Heart right ventricle (tissue), 16 donors: Measurements from ENCODE around the gene TSC1. TPM values are rescaled to one million over a fixed set of nuclear protein-coding genes. Genes with fewer than 3 reads are reported as not detected.

Source experiments
- ATAC-seq, 8 donors: fragments of 200-7000 bp; cut with Tn5 transposase; one replicate each; pipeline ENCODE4 v1.9.1; 2020; ENCODE audit warnings: mild to moderate bottlenecking in 8 of 8, moderate library complexity in 8 of 8, moderate number of reproducible peaks in 1 of 8
- DNase-seq, 2 donors: peaks; one replicate each; pipeline ENCODE4 v3.0.0-alpha.2; 2020
- H3K27ac ChIP-seq, 10 donors: fragments of 200-600 bp; sonication (generic) in 2 of 10; one replicate each; pipeline versions ENCODE4 v1.5.0 to v1.8.0; 2020 to 2022; ENCODE audit warnings: mild to moderate bottlenecking in 3 of 10
- H3K27me3 ChIP-seq, 7 donors: fragments of 200-600 bp; one replicate each; pipeline ENCODE4 v1.8.0; 2021 to 2022; ENCODE audit warnings: mild to moderate bottlenecking in 2 of 7
- H3K36me3 ChIP-seq, 9 donors: fragments of 200-600 bp; sonication (generic) in 1 of 9; one replicate each; pipeline versions ENCODE4 v1.5.0 to v1.8.0; 2020 to 2022; ENCODE audit warnings: mild to moderate bottlenecking in 2 of 9
- H3K4me1 ChIP-seq, 9 donors: fragments of 200-600 bp; sonication (generic) in 1 of 9; one replicate each; pipeline versions ENCODE4 v1.5.0 to v1.8.0; 2020 to 2022; ENCODE audit warnings: mild to moderate bottlenecking in 4 of 9
- H3K4me3 ChIP-seq, 10 donors: fragments of 200-600 bp; sonication (generic) in 2 of 10; one replicate each; pipeline versions ENCODE4 v1.5.0 to v1.8.0; 2020 to 2022; ENCODE audit warnings: mild to moderate bottlenecking in 7 of 10, moderate library complexity in 2 of 10
- H3K9me3 ChIP-seq, 11 donors: fragments of 200-600 bp in 10 of 11; sonication (generic) in 2 of 11; one replicate each; pipeline versions ENCODE4 v1.5.0 to v1.8.0; 2013 to 2022; ENCODE audit warnings: mild to moderate bottlenecking in 2 of 11, control low read depth in 1 of 11, moderate library complexity in 1 of 11
- CTCF ChIP-seq, 9 donors: fragments of 200-600 bp; sonication (generic) in 2 of 9; IDR thresholded peaks; one replicate each; pipeline versions ENCODE4 v1.5.0 to v1.8.0; 2021 to 2022; ENCODE audit warnings: antibody characterized with exemption in 9 of 9, mild to moderate bottlenecking in 5 of 9, moderate library complexity in 1 of 9
- WGBS, 2 donors: extraction: QIAGEN DNeasy Blood & Tissue Kit; methylation state at CpG; one replicate each; pipeline ENCODE4 v1.1.7; 2013; ENCODE audit warnings: inconsistent platforms in 1 of 2; 5-methylcytosine and 5-hydroxymethylcytosine counted together
- intact Hi-C, 10 donors: fragments of 100-400 bp; cut with DNase I; formaldehyde crosslinking; loops; one replicate each; pipeline versions ENCODE4 v1.11.1 to v1.14.2; 2022
- polyA plus RNA-seq, 2 donors: library from polyadenylated mRNA; stranded (reverse); fragments of 200-250 nt; gene quantifications; one replicate each; pipeline ENCODE4 v1.2.3, GENCODE V29; 2013
- total RNA-seq, 10 donors: library from RNA; stranded (reverse); fragmentation: NEBNext Ultra II Directional in 3 of 10; extraction: Animal tissue kit (Norgen Biotek cat#: 25700) in 3 of 10; gene quantifications; one replicate each; pipeline versions ENCODE4 v1.2.1 to v1.2.4, GENCODE V29; 2021 to 2023
- donor health status: Arrhythmogenic right ventricular cardiomyopathy.
- donor health status: ischemic (EF 13 %, LVEDD 7.1; RV severe dilation, severe dysfunction).
- donor health status: healthy with polysubstance abuse.
- donor health status: DM: no; HTN: yes; CAD: no.
- donor health status: DM: no; HTN: no; CAD: no.
- donor health status: ischemic (EF 25% LVEDD 6.9; RV normal size, moderate dysfunction).
- donor health status: ischemic (EF 25% LVEDD 5.7; RV mildly dilated, moderate dysfunction).
- donor health status: healthy.
- donor health status: DM: yes; HTN: yes; CAD: no.
- donor health status: Ischemic cardiomyopathy.
- donor health status: ischemic (EF 35%, LVEDD 5.7; RV mildly dilated, moderate dysfunction).
- donor health status: nonischemic (EF 11% LVEDD 7.7; RV severe dilation, severe dysfunction).
- donor health status: DM: yes; HTN: yes; CAD: no.
- donor health status: PGD.
- donor health status: ischemic (EF 29% LVEDD 5.4; RV normal size, mild dysfunction).
- donor health status: nonischemic (EF 23%, LVEDD 6.1; RV moderate dilation, normal function).

The TSC1 gene
- total and polyA plus RNA-seq, 12 donors, result 7.7 to 72.9 (median 51.2) TPM

GRCh38 chr9:132919614-132920268 is 24.7 kb downstream of the TSC1 start:
- no peak for DNase-seq
- 64 to 68% methylated on average over 7 of the region's 7 CpGs for WGBS, 2 donors
- intact Hi-C loops, result no loop called here

GRCh38 chr9:132914924-132915323 is 29.5 kb downstream of the TSC1 start:
- no peak for TF ChIP-seq CTCF (IDR thresholded peaks at IDR 0.05)
- DNase-seq (no peak), ATAC-seq (no peak)
- Histone ChIP-seq H3K36me3 (peaks cover 0 to 99% (median 47%) of the 10 kb centered on the region in 9 donors), H3K4me1 (peaks cover 0 to 6% (median 0%) of the 10 kb centered on the region in 9 donors), H3K4me3 (no peak overlapping the region), H3K27ac (no peak overlapping the region), H3K27me3 (no peaks in the 10 kb centered on the region), H3K9me3 (peaks cover 0 to 6% (median 0%) of the 10 kb centered on the region in 11 donors)
- intact Hi-C loops, result no loop called here
- 94 to 95% methylated on average over 6 of the region's 6 CpGs for WGBS, 2 donors

More at GRCh38 chr9:132919614-132920268, 24.7 kb downstream of the TSC1 start:
- peak in 6 of 8 donors; percentile 61 to 82 (median 74) for ATAC-seq
- H3K4me3 ChIP-seq, result no peak overlapping the region
- TF ChIP-seq CTCF (IDR thresholded peaks at IDR 0.05), result no peak
- peaks cover 0 to 6% (median 0%) of the 10 kb centered on the region in 11 donors for H3K9me3 ChIP-seq
- peak overlapping the region in 5 of 10 donors; percentile 24 to 45 (median 39) for H3K27ac ChIP-seq
- peaks cover 0 to 100% (median 70%) of the 10 kb centered on the region in 9 donors for H3K36me3 ChIP-seq
- H3K27me3 ChIP-seq, result no peaks in the 10 kb centered on the region
- peaks cover 0 to 10% (median 0%) of the 10 kb centered on the region in 9 donors for H3K4me1 ChIP-seq

- H3K4me1 ChIP-seq, result no peaks in the 10 kb centered on the region
- intact Hi-C loops, result no loop called here
- WGBS, 2 donors, result 91 to 93% methylated on average over 4 of the region's 4 CpGs
- H3K4me3 ChIP-seq, result no peak overlapping the region
- H3K27me3 ChIP-seq, result no peaks in the 10 kb centered on the region
- DNase-seq (no peak), ATAC-seq (no peak)
- no peak for TF ChIP-seq CTCF (IDR thresholded peaks at IDR 0.05)
- peaks cover 0 to 6% (median 0%) of the 10 kb centered on the region in 11 donors for H3K9me3 ChIP-seq
- H3K27ac ChIP-seq, result no peak overlapping the region
- peaks cover 0 to 99% (median 40%) of the 10 kb centered on the region in 9 donors for H3K36me3 ChIP-seq
Observed at GRCh38 chr9:132912131-132912530, 32.3 kb downstream of the TSC1 start.

GRCh38 chr9:132910376-132910775 is 34.0 kb downstream of the TSC1 start:
- no peak for TF ChIP-seq CTCF (IDR thresholded peaks at IDR 0.05)
- DNase-seq (no peak), ATAC-seq (no peak)
- Histone ChIP-seq H3K27me3 (no peaks in the 10 kb centered on the region), H3K36me3 (peaks cover 0 to 99% (median 45%) of the 10 kb centered on the region in 9 donors), H3K4me3 (no peak overlapping the region), H3K9me3 (no peaks in the 10 kb centered on the region), H3K4me1 (no peaks in the 10 kb centered on the region), H3K27ac (no peak overlapping the region)
- intact Hi-C loops, result no loop called here
- WGBS, 2 donors, result 92 to 93% methylated on average over 6 of the region's 6 CpGs
